ENCODE data around the gene UMPS. TPM values are rescaled to one million over a fixed set of nuclear protein-coding genes. Genes with fewer than 3 reads are reported as not detected.
"Not testable (repeated sequence)": the region's sequence is repeated elsewhere in the genome, so short reads cannot be mapped to it uniquely, and the experiment has no call there.

UMPS gene
- total RNA-seq, 2 donors from 2014 or later: 23.1 to 25.3 TPM

DNA sequence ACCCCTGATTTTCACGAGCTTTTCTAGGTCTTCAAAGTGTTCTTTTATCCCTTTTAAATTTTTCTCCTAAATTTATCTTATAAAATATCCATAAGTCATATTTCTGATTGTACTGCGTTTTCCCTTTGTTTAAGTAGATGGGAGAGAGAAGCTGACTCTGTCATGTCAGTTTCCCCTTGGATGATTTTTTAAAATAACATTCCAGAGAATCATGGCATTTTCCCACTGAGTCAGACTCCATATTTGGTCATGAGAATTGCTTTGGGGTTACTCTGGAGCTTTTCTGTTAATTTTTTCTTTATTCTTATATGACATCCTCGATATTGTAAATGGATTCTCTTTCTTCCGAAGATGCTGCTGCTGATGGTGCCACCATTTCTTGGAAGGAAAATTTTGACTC is 28.6 kb upstream of the UMPS start:
- intact Hi-C loops (cut with DNase I, micrococcal nuclease): no loop called here
- DNase-seq: no peak
- no peak for ATAC-seq

DNA sequence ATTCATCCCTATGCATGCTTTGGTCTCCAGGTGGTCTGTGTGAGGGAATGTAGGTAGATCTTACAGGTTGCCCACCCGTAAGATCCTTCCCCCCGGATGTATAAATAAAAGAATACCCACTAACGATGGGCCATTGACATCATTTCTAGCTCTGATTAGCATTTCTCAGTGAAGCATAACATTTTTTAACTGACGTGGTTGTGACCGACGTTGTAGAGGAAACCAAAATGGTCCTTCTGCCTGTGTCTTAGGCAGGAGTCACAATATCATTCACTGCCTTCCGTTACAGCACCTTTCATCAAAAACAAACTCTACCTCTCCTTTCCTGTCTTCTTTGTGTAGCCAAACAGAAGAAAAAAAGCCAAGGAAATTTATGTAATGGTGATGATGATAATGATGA is 27.3 kb upstream of the UMPS start:
- DNase-seq (no peak), ATAC-seq (no peak)
- intact Hi-C loops (cut with DNase I, micrococcal nuclease): no loop called here

DNA sequence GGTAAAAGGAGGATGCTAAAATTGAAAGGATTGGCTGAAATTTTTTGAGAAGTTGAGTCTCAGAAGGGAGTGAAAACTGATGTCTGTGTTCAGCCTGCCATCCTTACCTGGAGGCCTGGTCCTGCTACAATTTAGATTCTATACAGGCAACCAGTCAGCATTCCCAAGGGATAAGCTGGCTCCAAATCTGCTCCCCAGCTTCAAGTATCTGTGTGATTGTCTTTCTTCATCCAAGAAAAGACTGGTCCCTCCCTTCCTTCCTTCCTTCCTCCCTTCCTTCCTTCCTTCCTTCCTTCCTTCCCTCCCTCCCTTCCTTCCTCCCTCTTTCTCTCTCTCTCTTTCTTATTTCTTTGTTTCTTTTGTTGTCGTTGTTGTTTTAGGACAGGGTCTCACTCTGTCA is 24.7 kb upstream of the UMPS start:
- intact Hi-C loops (cut with DNase I, micrococcal nuclease): no loop called here
- DNase-seq (no peak), ATAC-seq (no peak)

DNA sequence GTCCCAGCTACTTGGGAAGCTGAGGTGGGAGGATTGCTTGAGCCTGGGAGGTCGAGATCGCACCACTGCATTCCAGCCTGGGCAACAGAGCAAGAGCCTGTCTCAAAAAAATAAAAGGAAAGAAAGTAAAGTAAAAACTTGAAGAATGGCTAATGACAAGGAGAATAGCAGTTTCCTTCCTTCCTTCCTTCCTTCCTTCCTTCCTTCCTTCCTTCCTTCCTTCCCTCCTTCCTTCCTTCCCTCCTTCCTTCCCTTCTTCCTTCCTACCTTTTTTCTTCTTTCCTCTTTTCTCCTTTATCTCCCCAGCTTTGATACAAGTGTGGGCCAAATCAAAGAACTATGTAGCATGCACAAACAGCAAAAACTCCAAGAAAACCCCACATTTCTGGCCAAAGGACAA is 23.0 kb upstream of the UMPS start:
- DNase-seq; ATAC-seq; intact Hi-C loops (cut with DNase I, micrococcal nuclease): not testable (repeated sequence)

DNA sequence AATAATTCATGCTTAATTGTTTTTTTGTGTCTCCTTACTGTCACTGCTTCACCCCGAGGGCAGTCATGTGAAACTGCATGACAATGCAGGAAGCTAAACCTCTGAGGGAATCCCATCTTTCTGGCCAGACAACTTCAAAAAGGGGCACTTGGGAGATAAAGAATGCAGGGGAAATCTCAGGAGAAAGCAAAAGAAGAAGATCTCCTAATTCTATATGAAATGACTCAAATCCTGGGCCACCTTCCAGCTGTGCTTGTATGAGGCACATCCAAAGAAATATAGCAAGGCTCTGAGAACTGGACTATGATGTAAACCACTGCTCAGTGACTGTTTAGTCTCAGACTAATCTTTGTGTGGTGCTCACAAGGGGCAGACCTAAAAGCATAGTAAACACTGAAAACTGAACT is 22.6 kb upstream of the UMPS start:
- intact Hi-C loops (cut with DNase I, micrococcal nuclease): no loop called here
- DNase-seq: no peak
- ATAC-seq: no peak

DNA sequence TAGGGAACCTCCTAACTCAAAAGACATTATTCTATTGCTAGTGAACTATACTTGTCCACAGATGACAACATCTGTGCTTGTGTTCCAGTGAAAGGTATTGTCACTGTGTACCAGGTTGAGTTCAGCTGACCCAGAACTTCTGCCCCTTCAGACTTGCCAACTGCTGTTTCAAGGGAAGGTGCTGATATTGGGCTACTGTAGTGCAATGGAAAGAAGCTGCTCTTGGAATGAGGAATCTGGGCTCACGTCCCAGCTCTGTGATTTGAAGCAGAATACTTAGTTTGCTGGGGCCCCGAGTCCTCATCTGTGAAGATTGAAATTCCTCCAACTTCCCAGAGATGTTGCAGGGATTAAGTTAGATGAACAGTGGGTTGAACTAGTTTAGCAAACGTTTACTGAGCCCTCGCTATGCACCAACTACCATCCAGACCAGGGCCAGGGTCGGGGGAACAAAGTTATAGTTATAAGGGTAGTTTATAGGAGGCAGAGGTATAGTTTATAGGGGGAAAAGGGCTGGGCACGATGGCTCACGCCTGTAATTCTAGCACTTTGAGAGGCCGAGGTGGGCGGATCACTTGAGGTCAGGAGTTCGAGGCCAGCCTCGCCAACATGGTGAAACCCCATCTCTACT is 15.9 kb upstream of the UMPS start:
- no peak for DNase-seq
- no peak for ATAC-seq
- intact Hi-C loops (cut with DNase I, micrococcal nuclease): no loop called here

DNA sequence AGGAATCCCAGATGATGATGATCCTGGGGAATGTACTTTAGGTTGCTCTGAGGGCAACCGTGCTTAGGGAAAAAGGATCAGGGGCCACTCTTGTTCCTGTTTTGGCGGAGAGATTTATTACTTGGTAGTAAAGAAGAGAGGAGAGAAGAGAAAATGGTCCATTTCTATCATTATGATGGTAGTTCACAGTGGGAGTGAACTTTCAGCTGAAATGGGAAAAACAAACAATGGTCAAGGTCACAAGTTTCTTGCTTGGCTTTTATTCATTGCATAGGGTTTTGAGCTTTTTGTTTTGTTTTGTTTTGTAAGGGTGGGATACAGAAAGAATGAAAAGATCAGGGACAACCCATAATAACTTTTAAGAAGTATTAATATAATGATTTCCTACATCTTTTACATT is 7.7 kb upstream of the UMPS start:
- intact Hi-C loops (cut with DNase I, micrococcal nuclease): no loop called here
- ATAC-seq: no peak
- no peak for DNase-seq

DNA sequence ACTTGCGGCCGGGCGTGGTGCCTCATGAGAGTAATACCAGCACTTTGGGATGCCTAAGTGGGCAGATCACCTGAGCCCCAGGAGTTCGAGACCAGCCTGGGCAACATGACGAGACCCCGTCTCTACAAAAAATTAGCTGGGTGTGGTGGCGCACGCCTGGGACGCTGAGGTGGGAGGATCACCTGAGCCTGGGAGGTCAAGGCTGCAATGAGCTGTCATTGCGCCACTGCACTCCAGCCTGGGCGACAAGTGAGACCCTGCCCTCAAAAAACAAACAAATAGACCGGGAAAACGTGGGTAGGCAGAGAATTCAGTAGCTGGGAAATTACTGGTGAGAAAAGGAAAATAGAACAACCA is 667 bp downstream of the UMPS start:
- ATAC-seq (peak; percentile 12), DNase-seq (peak in 1 of 2 donors; percentile 24)
- intact Hi-C loops (cut with DNase I, micrococcal nuclease): loop anchor here in 1 of 2 donors (10.0 kb wide), 1 partner anchor 734 kb away; no protein-coding TSS in a partner anchor

DNA sequence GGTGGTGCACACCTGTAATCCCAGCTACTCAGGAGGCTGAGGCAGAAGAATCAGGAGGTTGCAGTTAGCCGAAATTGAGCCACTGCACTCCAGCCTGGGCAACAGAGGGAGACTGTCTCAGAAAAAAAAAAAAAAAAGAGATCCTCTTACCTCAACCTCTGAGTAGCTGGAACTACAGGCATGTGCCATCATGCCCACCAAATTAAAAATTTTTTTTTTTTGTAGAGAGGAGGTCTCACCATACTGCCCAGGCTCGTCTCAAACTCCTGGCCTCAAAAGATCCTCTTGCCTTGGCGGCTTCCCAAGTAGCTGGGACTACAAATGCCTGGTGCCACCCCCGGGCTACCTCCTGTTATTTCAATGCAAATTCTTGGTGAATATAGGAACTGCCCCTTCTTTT is 1.5 kb downstream of the UMPS start:
- ATAC-seq (no peak), DNase-seq (no peak)
- intact Hi-C loops (cut with DNase I, micrococcal nuclease): loop anchor here in 1 of 2 donors (10.0 kb wide), 1 partner anchor 733 kb away; no protein-coding TSS in a partner anchor

DNA sequence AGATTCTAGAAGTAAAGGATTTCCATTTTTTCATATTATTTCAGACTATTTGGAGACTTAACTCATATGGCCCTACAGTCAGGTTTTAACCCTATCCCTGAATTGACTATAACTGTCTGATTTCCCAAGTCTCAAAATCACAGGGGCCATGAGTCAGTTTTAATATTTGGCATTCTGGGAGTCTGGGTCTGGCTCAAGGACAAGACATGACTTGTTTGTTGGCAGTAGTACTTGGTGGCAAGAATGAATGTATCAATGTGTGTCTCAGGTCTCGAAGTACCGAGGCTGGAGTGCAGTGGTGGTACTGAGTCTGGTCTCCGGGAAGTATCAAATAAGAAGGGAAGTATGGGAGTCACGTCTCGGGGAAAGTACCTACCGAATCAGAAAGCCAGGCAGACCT is 10.8 kb downstream of the UMPS start:
- no peak for ATAC-seq

DNA sequence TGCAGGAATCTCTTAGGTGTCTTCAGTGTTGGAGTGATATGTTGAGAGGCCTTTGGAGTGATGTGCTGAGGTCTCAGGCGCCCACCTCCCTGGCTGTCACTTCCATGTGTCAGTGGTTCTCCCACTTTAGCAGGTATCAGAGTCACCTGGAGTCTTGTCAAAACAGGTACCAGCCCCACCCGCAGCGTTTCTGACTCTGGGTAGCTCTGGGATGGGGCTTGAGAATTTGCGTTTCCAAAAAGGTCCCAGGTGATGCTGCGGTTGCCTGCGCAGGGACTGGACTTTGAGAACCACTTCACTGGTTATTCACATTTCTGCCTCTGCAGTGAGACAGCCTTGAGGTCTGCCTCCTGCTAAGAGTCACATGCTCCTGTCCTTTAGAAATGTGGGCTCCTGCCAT is 15.5 kb downstream of the UMPS start:
- intact Hi-C loops (cut with DNase I, micrococcal nuclease): no loop called here
- no peak for DNase-seq
- ATAC-seq: no peak

More for the DNA sequence above, 10.8 kb downstream of the UMPS start:
- intact Hi-C loops (cut with DNase I, micrococcal nuclease): no loop called here
- no peak for DNase-seq

DNA sequence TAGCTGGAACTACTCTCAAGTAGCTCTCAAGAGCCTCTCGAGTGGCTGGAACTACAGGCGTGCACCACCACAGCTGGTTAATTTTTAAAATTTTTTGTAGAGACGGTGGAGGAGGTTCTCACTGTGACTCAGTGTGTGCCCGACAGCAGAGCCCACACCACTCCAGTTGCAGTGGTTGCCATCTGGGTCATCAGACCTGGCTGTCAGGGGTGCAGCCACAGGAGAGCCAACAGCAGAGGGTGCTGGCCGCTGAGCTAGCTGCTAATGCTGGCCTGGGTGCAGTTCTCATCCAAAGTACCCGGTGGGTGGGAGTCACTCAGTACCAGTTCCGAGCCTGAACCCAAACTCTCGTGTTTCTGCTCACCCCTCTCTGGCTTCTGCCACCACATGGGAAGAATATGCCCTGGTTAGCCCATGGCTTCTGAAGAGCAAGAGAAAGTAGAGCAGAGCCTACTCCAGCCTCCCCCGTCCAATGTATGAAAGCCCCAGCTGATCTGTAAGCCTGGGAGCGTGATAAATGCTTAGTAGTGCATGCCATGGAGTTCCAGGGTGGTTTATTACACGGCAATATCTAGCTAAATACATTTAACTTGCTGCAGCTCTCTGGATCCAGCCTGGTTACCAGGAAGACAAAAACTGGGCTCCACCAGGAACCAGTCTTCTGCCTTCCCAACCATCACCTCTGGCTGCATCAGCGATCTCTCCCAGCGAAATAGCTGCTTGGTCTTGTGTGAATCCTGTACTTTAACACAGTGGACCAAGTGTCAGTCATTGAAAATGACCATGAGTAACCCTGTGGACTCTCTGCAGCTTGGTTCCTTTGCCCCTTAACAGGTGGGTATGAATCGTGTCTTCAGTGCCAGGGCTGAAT is 17.1 kb downstream of the UMPS start:
- ATAC-seq: no peak
- DNase-seq: no peak

DNA sequence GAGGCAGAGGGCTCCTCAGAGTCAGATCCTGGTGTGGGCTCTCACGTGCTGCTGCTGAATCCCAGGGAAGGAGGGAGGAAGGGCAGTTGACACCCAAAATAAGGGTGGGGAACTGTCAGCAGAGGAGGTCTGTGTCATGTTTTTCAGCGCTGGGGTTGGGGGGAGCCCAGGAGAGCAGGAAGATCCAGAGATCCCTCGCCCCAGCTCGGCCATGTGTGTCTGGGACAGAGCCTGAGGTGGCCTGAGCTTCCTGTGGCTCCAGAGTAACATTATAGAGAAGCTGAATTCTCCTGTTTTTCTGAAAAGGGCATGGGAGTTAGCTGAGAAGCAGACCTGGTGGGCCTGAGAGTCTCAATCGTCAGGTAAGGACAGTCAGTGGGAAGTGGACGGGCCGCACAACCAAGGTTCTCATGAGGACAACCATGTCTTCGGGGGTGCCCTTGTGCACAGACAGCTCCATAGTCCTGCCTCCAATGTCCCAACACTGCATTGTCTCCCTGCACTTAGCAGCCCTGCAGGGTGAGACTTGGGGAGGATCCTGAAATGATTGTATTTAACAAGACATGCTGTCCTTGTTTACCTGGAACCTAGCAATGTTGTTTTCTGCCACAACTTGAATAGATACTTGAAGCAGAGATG is 18.4 kb downstream of the UMPS start:
- peak; percentile 15 for ATAC-seq
- intact Hi-C loops (cut with DNase I, micrococcal nuclease): no loop called here
- DNase-seq: no peak

More for the DNA sequence above, 17.1 kb downstream of the UMPS start:
- intact Hi-C loops (cut with DNase I, micrococcal nuclease): no loop called here

DNA sequence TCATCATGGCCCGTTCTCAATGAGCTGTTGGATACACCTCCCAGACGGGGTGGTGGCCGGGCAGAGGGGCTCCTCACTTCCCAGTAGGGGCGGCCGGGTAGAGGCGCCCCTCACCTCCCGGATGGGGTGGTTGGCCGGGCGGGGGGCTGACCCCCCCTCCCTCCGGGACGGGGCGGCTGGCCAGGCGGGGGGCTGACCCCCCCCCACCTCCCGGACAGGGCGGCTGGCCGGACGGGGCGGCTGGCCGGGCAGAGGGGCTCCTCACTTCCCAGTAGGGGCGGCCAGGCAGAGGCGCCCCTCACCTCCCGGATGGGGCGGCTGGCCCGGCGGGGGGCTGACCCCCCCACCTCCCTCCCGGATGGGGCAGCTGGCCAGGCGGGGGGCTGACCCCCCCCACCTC is 19.6 kb downstream of the UMPS start:
- DNase-seq; ATAC-seq; intact Hi-C loops (cut with DNase I, micrococcal nuclease): not testable (repeated sequence)

DNA sequence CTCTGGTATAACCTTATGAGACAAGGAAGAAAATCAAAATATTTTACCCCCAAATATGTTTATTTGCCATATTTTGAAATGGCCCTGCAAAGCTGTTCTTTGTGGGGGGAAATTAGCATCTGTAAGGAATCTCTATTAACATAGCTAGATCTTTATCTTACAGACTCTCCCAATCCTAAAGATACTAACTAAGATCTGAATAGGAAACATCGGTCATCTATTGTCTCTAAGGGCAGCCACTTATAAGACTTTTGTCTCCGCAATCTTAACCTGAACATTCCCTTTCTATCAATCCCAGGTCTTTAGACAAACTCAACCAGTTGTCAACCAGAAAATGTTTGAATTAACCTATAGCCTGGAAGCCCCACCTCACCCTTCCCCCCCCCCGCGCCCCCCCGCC is 21.2 kb downstream of the UMPS start:
- no peak for ATAC-seq
- intact Hi-C loops (cut with DNase I, micrococcal nuclease): no loop called here
- DNase-seq: no peak

DNA sequence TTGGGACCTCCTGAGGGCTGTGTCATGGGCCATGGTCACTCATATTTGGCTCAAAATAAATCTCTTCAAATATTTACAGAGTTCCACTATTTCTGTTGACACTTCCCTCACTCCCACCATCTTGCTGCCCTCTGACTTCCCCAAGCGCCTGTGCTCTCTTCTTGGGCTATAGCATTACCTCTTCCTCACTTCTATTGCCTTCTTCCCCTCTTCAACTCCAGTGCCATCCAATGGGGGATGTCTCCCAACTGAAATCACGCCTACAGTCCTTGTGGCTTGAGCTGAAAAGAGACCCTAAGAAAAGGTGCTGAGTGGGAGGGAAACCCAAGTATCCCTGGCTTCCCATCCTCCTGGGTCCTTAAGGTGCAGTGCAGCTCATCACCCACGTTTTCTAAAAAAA is 21.8 kb downstream of the UMPS start:
- ATAC-seq (no peak), DNase-seq (no peak)
- intact Hi-C loops (cut with DNase I, micrococcal nuclease): no loop called here

DNA sequence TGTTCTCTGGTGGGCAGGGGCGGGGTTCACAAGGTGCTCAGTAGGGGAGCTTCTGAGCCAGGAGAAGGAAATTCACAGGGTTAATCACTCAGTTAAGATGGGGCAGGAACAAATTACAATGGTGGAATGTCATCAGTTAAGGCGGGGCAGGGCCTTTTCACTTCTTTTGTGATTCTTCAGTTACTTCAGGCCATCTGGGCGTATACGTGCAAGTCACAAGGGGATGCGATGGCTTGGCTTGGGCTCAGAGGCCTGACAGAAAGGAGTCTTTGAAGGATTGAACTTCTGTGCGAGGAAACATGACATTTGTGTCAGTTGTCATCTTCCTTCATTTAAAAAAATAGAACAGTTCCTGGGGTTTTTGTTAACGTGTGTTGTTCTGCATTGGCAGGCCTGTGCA is 27.7 kb downstream of the UMPS start:
- ATAC-seq; DNase-seq; intact Hi-C loops (cut with DNase I, micrococcal nuclease): not testable (repeated sequence)

DNA sequence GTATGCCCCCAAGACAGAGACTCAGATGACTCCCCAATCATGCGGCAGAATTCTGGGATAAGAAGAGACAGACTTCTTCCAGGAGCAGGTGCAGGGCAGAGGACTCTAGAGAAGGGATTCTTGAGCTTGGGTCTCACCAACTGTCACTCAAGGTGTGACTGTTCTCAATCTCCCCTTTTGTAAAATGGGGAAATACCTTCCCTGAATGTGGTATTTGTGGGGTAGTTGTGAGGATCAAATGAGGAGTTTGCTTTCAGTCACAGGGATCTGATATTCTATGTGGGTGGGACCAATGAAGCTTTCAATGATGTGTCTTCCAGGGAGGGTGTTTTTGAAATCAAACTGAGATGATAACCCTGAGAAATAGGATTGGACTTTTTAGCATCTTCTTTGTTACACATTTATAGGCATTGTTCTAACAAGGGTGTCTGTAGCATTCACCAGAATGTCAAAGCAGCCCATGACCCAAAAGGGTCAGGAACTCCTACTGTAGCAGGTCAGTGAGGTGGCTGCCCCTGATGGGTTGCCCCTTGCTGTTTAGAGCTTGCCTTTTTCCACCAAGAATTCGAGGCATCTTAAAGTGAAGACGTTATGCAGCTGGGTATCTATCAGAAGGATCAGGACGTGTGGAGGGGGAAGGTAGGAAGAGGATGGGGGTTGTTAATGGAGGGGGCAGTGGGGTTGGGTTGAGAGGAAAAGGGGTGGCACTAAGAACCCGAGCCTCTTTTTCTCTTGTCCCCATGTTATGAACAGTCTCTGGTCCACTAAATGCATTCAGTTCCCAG is 28.8 kb downstream of the UMPS start:
- no peak for DNase-seq
- intact Hi-C loops (cut with DNase I, micrococcal nuclease): no loop called here
- no peak for ATAC-seq

All from left colon (tissue), 2 donors.